SK-N-SH (cell line): ENCODE data around the gene SLC2A13.

Source experiments
- CHD2 ChIP-seq: fragments of 150-350 bp; IDR thresholded peaks from 2 replicates; pipeline ENCODE4 v1.6.1; 2018; ENCODE audit warnings: low read length; ENCODE audit not compliant: partially characterized antibody
- EP300 ChIP-seq, 2 experiments: IDR thresholded peaks; 2 replicates each; pipeline versions ENCODE4 v1.4.0 to v1.6.1; 2012; ENCODE audit warnings: borderline replicate concordance in 1 of 2, low read depth in 1 of 2, low read length in 1 of 2
- EZH2phosphoT487 ChIP-seq: fragments of 200-600 bp; sonication (generic); IDR thresholded peaks from 2 replicates; pipeline ENCODE4 v1.6.1; 2017; ENCODE audit warnings: low read depth, mixed run types, mild to moderate bottlenecking, antibody characterized with exemption, moderate library complexity, borderline replicate concordance
- FOXJ3 ChIP-seq: sonication (generic); formaldehyde crosslinking; IDR thresholded peaks from 2 replicates; pipeline ENCODE4 v1.5.1; 2020; ENCODE audit warnings: mild to moderate bottlenecking, missing genetic modification reagents
- GABPA ChIP-seq: IDR thresholded peaks from 2 replicates; pipeline ENCODE4 v1.4.0; 2012; ENCODE audit warnings: low read depth, mild to moderate bottlenecking
- POLR2AphosphoS5 ChIP-seq: IDR thresholded peaks from 2 replicates; pipeline ENCODE4 v1.6.1; 2012; ENCODE audit warnings: low read depth, low read length
- REST ChIP-seq: IDR thresholded peaks from 2 replicates; pipeline ENCODE4 v1.6.1; 2012; ENCODE audit warnings: mild to moderate bottlenecking, low read depth, low read length, moderate library complexity
- SIN3A ChIP-seq: IDR thresholded peaks from 2 replicates; pipeline ENCODE4 v1.6.1; 2012; ENCODE audit warnings: low read depth, mild to moderate bottlenecking, low read length, moderate library complexity, borderline replicate concordance
- USF2 ChIP-seq: fragments of 150-350 bp; IDR thresholded peaks from 2 replicates; pipeline ENCODE4 v1.6.1; 2017; ENCODE audit warnings: antibody characterized with exemption, low read length, low read depth, borderline replicate concordance
- TF ChIP-seq, protein P1 (sequence below): fragments of 200-600 bp; sonication (generic); IDR thresholded peaks from 2 replicates; pipeline ENCODE4 v1.6.1; 2017; ENCODE audit warnings: antibody characterized with exemption, mild to moderate bottlenecking, moderate library complexity
- TF ChIP-seq, protein P2 (sequence below): IDR thresholded peaks from 2 replicates; pipeline ENCODE4 v1.4.0; 2012; ENCODE audit warnings: low read depth

- TF ChIP-seq, protein P1, sequence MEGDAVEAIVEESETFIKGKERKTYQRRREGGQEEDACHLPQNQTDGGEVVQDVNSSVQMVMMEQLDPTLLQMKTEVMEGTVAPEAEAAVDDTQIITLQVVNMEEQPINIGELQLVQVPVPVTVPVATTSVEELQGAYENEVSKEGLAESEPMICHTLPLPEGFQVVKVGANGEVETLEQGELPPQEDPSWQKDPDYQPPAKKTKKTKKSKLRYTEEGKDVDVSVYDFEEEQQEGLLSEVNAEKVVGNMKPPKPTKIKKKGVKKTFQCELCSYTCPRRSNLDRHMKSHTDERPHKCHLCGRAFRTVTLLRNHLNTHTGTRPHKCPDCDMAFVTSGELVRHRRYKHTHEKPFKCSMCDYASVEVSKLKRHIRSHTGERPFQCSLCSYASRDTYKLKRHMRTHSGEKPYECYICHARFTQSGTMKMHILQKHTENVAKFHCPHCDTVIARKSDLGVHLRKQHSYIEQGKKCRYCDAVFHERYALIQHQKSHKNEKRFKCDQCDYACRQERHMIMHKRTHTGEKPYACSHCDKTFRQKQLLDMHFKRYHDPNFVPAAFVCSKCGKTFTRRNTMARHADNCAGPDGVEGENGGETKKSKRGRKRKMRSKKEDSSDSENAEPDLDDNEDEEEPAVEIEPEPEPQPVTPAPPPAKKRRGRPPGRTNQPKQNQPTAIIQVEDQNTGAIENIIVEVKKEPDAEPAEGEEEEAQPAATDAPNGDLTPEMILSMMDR: no peak
- no peak for TF ChIP-seq FOXJ3
- no peak for TF ChIP-seq GABPA
- TF ChIP-seq, protein P2, sequence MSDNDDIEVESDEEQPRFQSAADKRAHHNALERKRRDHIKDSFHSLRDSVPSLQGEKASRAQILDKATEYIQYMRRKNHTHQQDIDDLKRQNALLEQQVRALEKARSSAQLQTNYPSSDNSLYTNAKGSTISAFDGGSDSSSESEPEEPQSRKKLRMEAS: no peak
- no peak for TF ChIP-seq EP300 (IDR thresholded peaks at IDR 0.05; ENCODE audit: borderline replicate concordance in 1 of 2, low read depth in 1 of 2, low read length in 1 of 2)
- no peak for TF ChIP-seq EZH2phosphoT487
- no peak for TF ChIP-seq USF2
- no peak for TF ChIP-seq REST
- no peak for TF ChIP-seq CHD2
- no peak for TF ChIP-seq SIN3A
- TF ChIP-seq POLR2AphosphoS5: no peak
Observed at GRCh38 chr12:39846304-39846703, 259.6 kb downstream of the SLC2A13 start.
